GM12801 (cell line): ENCODE measurements around the gene DPCD.

Experiments
- TF ChIP-seq, protein P1 (sequence below): IDR thresholded peaks from one replicate; pipeline ENCODE4 v1.5.1; 2011; ENCODE audit warnings: control low read depth; ENCODE audit not compliant: insufficient read length; ENCODE audit errors: extremely low read depth

DPCD gene

DNA sequence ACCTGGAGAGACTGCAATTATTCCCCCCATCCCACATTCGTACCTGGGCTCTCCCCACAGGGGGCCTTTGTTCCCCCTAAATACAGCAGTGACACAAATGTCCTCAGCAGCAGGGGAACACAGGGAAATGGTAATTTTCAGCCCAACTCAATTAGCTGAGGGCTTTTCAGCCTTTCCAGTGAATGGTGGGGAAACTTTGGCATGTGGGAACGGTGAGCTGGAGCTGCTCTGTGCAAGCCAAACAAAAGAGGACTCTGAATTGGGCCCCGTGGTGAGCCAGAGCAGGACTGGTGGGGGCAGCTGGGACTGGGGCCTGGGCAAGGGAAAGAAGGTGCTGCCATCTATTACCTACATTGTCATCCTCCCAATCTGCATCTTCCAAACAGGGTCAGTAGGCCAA is 55.9 kb downstream of the DPCD start:
- TF ChIP-seq, protein P1, sequence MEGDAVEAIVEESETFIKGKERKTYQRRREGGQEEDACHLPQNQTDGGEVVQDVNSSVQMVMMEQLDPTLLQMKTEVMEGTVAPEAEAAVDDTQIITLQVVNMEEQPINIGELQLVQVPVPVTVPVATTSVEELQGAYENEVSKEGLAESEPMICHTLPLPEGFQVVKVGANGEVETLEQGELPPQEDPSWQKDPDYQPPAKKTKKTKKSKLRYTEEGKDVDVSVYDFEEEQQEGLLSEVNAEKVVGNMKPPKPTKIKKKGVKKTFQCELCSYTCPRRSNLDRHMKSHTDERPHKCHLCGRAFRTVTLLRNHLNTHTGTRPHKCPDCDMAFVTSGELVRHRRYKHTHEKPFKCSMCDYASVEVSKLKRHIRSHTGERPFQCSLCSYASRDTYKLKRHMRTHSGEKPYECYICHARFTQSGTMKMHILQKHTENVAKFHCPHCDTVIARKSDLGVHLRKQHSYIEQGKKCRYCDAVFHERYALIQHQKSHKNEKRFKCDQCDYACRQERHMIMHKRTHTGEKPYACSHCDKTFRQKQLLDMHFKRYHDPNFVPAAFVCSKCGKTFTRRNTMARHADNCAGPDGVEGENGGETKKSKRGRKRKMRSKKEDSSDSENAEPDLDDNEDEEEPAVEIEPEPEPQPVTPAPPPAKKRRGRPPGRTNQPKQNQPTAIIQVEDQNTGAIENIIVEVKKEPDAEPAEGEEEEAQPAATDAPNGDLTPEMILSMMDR = no peak

DNA sequence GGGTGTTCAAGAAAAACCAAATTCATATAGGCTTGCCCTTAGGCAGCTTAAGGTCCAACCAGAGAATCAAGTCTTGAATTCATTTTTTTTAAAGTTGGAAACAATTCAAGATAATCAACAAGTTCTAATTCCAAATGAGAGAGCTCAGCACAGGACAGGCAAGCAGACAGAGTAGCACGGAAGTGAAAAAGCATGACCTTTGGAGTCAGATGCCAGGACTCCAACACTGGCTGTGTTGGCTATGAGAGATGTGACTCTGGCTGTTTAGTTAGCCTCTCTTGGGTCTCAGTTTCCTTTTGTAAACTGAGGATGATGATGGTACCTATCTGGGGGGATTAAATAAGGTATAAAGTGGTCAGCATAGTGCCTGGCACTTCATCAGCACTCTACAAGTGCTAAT is 57.5 kb downstream of the DPCD start:
- TF ChIP-seq, protein P1 = no peak

- TF ChIP-seq, protein P1 = no peak
These were observed 58.2 kb downstream of the DPCD start for GRCh38 chr10:101646364-101646763.

- TF ChIP-seq, protein P1 = no peak
These were observed 59.1 kb downstream of the DPCD start for GRCh38 chr10:101647255-101647654.

DNA sequence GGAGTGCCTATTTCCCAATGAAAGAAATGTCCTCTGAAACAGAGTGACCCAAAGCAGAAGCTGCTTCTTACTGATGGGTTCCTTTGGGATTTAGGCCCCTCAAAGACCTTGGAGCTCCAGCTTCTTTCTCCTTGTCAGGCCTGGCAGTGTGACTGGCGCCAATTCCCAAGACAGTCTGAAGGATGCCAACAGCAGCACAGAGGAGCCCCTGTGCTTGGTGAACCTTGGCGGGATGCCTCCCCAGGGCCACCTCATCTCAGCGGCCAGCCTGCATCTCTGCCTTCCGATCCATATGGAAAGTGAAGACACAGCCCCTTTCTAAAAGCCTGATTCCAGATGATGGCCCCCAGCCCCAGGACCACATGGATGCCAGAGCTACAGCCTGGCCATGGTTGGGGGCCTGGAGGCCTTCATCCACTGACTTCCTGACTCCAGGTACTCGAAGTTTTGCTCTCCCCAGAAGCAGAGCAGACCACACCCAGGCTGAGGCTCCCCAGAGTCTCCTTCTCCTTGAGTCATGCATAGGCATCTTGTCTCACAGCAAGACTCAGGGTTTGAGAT is 61.5 kb downstream of the DPCD start:
- TF ChIP-seq, protein P1 = no peak

DNA sequence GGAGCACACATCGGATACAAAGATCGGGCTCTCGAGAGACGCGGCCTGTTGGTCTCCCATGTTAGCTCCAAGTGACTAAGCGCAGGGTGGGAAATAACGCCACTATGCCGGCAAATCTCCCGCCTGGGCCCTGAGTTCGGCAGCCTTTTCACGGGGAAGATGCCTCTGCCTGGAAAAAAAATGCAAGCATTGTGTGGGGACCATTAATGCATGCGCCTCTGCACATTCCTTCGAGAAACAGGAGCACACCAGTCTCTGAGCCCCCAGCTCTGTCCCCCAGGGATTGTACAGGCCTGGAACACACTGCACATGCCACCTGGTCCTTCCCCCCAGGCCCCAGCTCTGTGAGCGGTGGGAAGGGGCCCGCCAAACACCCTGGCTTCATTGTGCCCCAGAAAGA is 62.7 kb downstream of the DPCD start:
- TF ChIP-seq, protein P1 = no peak

GRCh38 chr10:101651336-101651735 is 63.2 kb downstream of the DPCD start:
- TF ChIP-seq, protein P1 = no peak

DNA sequence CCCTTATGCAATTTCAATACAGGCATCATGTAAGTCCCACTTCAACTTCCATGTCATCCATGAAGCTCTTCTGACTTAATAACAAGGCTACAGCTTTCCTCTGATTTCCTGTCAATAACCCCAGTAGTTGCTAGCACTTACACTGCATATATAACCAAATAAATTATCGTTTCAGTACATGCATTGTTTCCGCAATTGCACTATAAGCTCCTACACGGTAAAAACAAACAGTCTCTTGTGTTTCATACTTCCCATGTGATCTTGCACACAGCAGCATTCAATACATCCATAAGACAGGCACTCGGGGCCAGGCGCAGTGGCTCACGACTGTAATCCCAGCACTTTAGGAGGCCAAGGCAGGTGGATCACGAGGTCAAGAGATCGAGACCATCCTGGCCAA is 65.4 kb downstream of the DPCD start:
- TF ChIP-seq, protein P1 = no peak
